OCI-LY7 (cell line): Measurements from ENCODE around the gene DIS3.

Experiments
- EZH2phosphoT487 ChIP-seq: fragments of 200-600 bp; sonication (generic); IDR thresholded peaks from 2 replicates; pipeline ENCODE4 v1.6.1; 2018; ENCODE audit warnings: low read depth, borderline replicate concordance, mild to moderate bottlenecking, mixed run types, antibody characterized with exemption, low read length, moderate library complexity, mixed read lengths
- TF ChIP-seq, protein P1 (sequence below): fragments of 200-600 bp; sonication (generic); conservative IDR thresholded peaks from 2 replicates; pipeline ENCODE4 v1.5.1; 2014; ENCODE audit warnings: mild to moderate bottlenecking, antibody characterized with exemption, low read length, moderate library complexity, mixed read lengths

DNA sequence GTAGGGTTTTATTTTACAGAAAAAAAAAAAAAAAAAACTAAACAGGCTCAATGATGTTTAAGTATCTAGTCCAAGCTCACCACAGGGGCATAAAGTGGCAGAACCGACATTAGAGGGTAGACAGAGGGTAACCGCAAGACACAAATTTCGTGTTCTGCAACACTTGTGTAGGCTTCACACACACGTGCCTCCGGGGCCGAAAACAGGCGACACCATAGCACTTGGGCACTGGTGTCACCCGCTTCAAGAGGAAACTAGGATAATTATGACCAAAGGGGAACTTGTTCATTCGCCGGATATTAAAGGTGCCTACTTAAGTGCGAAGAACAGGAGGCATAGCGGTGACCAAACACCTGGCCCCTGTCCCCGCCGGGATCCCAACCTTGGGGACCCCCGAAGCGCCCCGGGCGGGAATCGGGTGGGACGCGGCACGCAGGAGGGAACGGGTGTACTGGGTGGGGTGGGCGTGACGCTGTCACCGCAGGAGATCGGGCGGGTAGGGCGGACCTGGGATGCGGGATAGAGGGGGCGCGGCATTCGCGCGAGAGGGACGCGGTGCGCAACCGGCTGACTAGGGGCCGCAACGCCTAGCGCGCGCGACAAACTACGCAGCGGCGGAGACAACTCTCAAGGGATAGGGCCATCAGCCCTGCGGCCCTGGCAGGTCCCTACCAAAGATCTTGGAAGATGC, 54.8 kb downstream of the DIS3 start:
- TF ChIP-seq, protein P1, sequence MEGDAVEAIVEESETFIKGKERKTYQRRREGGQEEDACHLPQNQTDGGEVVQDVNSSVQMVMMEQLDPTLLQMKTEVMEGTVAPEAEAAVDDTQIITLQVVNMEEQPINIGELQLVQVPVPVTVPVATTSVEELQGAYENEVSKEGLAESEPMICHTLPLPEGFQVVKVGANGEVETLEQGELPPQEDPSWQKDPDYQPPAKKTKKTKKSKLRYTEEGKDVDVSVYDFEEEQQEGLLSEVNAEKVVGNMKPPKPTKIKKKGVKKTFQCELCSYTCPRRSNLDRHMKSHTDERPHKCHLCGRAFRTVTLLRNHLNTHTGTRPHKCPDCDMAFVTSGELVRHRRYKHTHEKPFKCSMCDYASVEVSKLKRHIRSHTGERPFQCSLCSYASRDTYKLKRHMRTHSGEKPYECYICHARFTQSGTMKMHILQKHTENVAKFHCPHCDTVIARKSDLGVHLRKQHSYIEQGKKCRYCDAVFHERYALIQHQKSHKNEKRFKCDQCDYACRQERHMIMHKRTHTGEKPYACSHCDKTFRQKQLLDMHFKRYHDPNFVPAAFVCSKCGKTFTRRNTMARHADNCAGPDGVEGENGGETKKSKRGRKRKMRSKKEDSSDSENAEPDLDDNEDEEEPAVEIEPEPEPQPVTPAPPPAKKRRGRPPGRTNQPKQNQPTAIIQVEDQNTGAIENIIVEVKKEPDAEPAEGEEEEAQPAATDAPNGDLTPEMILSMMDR, result no peak
- TF ChIP-seq EZH2phosphoT487, result no peak
